ENCODE measurements around the gene TMEM209. TPM values are rescaled to one million over a fixed set of nuclear protein-coding genes. Genes with fewer than 3 reads are reported as not detected.

Gene TMEM209
- total and polyA plus RNA-seq, 9 donors = 7.6 to 26.1 (median 14.9) TPM

DNA sequence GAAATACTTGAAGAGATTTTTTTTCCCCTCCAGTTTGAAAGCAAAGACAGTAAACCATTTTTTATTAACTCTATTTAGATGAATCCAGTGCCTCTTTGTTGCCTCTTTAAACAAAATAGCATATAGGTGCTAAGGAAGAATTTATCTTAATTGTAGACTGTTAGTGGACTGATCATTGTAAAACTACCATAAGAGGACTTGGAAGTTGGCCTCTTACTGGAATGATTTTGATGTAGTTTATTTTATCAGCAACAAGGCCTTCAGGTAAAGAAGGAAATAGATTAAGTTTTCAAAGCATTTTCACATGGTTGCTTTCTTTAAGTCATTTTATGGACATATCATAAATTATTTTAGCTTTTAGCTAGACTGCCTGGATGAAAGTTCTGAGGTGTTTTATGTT lies 81.7 kb downstream of the TMEM209 start:
- TF ChIP-seq EP300 (IDR thresholded peaks at IDR 0.05) (no peak), CTCF (IDR thresholded peaks at IDR 0.05) (no peak), POLR2A (IDR thresholded peaks at IDR 0.05) (no peak)
- intact Hi-C loops (cut with DNase I) = no loop called here
- Histone ChIP-seq H3K9me3 (no peaks in the 10 kb centered on the region), H3K27me3 (no peaks in the 10 kb centered on the region), H3K36me3 (no peaks in the 10 kb centered on the region), H3K4me3 (no peak overlapping the region), H3K27ac (no peak overlapping the region), H3K4me1 (ENCODE audit: insufficient read depth) (no peaks in the 10 kb centered on the region)
- no peak for DNase-seq

GRCh38 chr7:130118801-130119200 lies 86.4 kb downstream of the TMEM209 start:
- intact Hi-C loops (cut with DNase I) = no loop called here
- TF ChIP-seq POLR2A (IDR thresholded peaks at IDR 0.05) (no peak), CTCF (IDR thresholded peaks at IDR 0.05) (no peak), EP300 (IDR thresholded peaks at IDR 0.05) (no peak)
- no peaks in the 10 kb centered on the region for H3K36me3 ChIP-seq
- no peak overlapping the region for H3K4me3 ChIP-seq
- no peaks in the 10 kb centered on the region for H3K9me3 ChIP-seq
- H3K27ac ChIP-seq = no peak overlapping the region
- no peaks in the 10 kb centered on the region for H3K4me1 ChIP-seq (ENCODE audit: insufficient read depth)
- no peak for DNase-seq
- 95 to 98% (median 96%) methylated on average over 4 of the region's 4 CpGs for WGBS, 3 donors
- H3K27me3 ChIP-seq = no peaks in the 10 kb centered on the region

DNA sequence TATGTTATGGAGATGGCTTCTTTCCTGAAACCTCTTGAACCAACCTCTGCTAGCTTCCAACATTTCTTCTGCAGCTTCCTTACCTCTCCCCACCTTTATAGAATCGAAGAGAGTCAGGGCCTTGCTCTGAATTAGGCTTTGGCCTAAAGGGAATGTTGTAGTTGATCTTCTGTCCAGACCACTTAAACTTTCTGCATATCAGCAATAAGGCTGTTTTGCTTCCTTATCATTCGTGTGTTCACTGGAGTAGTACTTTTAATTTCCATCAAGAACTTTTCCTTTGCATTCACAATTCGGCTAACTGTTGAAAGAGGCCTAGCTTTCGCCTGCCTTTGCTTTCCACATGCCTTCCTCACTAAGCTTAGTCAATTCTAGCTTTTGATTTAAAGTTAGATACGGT lies 86.9 kb downstream of the TMEM209 start:
- no peaks in the 10 kb centered on the region for H3K27me3 ChIP-seq
- WGBS, 3 donors = 78 to 84% (median 79%) methylated on average over 5 of the region's 5 CpGs
- H3K36me3 ChIP-seq = no peaks in the 10 kb centered on the region
- no peak overlapping the region for H3K4me3 ChIP-seq
- no peaks in the 10 kb centered on the region for H3K9me3 ChIP-seq
- no peak for TF ChIP-seq EP300 (IDR thresholded peaks at IDR 0.05)
- no peak for TF ChIP-seq CTCF (IDR thresholded peaks at IDR 0.05)
- no peak for TF ChIP-seq POLR2A (IDR thresholded peaks at IDR 0.05)
- H3K27ac ChIP-seq = no peak overlapping the region
- DNase-seq = no peak
- intact Hi-C loops (cut with DNase I) = no loop called here
- no peaks in the 10 kb centered on the region for H3K4me1 ChIP-seq (ENCODE audit: insufficient read depth)

DNA sequence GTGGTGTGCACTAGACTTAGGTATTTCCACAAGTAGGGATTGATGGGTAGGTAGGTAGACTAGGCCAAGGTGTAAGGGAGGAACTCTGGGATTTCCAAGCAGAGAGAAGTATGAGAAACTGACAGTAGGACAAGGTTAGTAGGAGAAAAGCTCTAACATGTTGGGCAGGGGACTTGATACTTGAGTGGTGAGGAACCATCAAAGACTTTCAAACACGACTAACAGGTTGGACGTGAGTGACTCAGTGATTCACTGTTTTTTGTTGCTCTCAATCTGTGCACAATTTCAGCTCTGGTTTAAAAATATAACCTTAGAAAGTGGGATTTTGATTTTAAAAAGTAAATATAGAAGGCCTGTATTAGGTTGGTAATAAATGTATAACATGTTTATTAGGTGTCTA lies 90.4 kb downstream of the TMEM209 start:
- intact Hi-C loops (cut with DNase I) = no loop called here
- H3K36me3 ChIP-seq = no peaks in the 10 kb centered on the region
- 91 to 96% (median 96%) methylated on average over 2 of the region's 2 CpGs for WGBS, 3 donors
- TF ChIP-seq CTCF (IDR thresholded peaks at IDR 0.05) (no peak), POLR2A (IDR thresholded peaks at IDR 0.05) (no peak), EP300 (IDR thresholded peaks at IDR 0.05) (no peak)
- no peaks in the 10 kb centered on the region for H3K27me3 ChIP-seq
- DNase-seq = no peak
- H3K4me1 ChIP-seq (ENCODE audit: insufficient read depth) = no peaks in the 10 kb centered on the region
- H3K4me3 ChIP-seq = no peak overlapping the region
- H3K27ac ChIP-seq = no peak overlapping the region
- no peaks in the 10 kb centered on the region for H3K9me3 ChIP-seq

Other genes with a start within 250 kb of the TMEM209 start
- gene ZC3HC1, start 154.0 kb downstream of the TMEM209 start, total RNA-seq = 10 to 100 TPM in 6 of 7 donors, 1 to 10 TPM in 1; 7.2 to 16.5 (median 12.8) TPM
- 10 to 100 TPM; 10.7 to 13.3 TPM for gene ZC3HC1, start 154.0 kb downstream of the TMEM209 start, polyA plus RNA-seq
- 10 to 100 TPM; 11.3 to 36.4 (median 28.5) TPM for gene KLHDC10, start 134.9 kb downstream of the TMEM209 start, total RNA-seq
- 10 to 100 TPM; 11.8 to 25.0 TPM for gene KLHDC10, start 134.9 kb downstream of the TMEM209 start, polyA plus RNA-seq
- gene SSMEM1, start 2.5 kb upstream of the TMEM209 start, total RNA-seq = not detected
- gene SSMEM1, start 2.5 kb upstream of the TMEM209 start, polyA plus RNA-seq = not detected
- 1 to 10 TPM in 2 of 7 donors, under 1 TPM in 2, not detected in 3; 0.22 to 3.6 (median 2.1) TPM for gene CPA2, start 61.5 kb upstream of the TMEM209 start, total RNA-seq
- gene CPA2, start 61.5 kb upstream of the TMEM209 start, polyA plus RNA-seq = under 1 TPM in 1 of 2 donors, not detected in 1; 0.05 TPM
- gene CPA4, start 87.8 kb upstream of the TMEM209 start, total RNA-seq = under 1 TPM in 4 of 7 donors, not detected in 3; 0.27 to 0.48 (median 0.33) TPM
- 1 to 10 TPM in 1 of 2 donors, under 1 TPM in 1; 0.13 to 1.7 TPM for gene CPA4, start 87.8 kb upstream of the TMEM209 start, polyA plus RNA-seq
- gene CPA5, start 139.4 kb upstream of the TMEM209 start, total RNA-seq = not detected
- gene CPA5, start 139.4 kb upstream of the TMEM209 start, polyA plus RNA-seq = not detected
- 10 to 100 TPM in 2 of 7 donors, 1 to 10 TPM in 3, not detected in 2; 1.3 to 32.4 (median 5.5) TPM for gene CPA1, start 175.1 kb upstream of the TMEM209 start, total RNA-seq
- under 1 TPM; 0.31 to 0.35 TPM for gene CPA1, start 175.1 kb upstream of the TMEM209 start, polyA plus RNA-seq
- gene CEP41, start 235.6 kb upstream of the TMEM209 start, total RNA-seq = 10 to 100 TPM in 5 of 7 donors, 1 to 10 TPM in 2; 1.8 to 21.3 (median 10.5) TPM
- gene CEP41, start 235.6 kb upstream of the TMEM209 start, polyA plus RNA-seq = 10 to 100 TPM in 1 of 2 donors, 1 to 10 TPM in 1; 4.7 to 15.3 TPM